ENCODE results near the gene CTBS.
"Not testable (repeated sequence)": the region's sequence is repeated elsewhere in the genome, so short reads cannot be mapped to it uniquely, and the experiment has no call there.

CTBS gene

DNA sequence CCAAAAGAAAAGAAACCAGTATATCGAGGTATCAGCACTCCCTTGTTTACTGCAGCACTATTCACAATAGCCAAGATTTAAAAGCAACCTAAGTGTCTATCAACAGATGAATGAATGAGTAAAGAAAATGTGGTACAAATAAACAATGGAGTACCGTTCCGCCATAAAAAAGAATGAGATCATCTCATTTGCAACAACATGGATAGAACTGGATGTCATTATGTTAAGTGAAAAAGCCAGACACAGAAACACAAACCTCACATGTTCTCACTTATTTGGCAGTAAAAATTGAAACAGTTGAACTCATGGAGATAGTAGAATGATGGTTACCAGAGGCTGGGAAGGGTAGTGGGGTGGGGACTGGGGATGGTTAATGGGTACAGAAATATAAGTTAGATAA is 63.6 kb downstream of the CTBS start:
- TF ChIP-seq, protein P1, sequence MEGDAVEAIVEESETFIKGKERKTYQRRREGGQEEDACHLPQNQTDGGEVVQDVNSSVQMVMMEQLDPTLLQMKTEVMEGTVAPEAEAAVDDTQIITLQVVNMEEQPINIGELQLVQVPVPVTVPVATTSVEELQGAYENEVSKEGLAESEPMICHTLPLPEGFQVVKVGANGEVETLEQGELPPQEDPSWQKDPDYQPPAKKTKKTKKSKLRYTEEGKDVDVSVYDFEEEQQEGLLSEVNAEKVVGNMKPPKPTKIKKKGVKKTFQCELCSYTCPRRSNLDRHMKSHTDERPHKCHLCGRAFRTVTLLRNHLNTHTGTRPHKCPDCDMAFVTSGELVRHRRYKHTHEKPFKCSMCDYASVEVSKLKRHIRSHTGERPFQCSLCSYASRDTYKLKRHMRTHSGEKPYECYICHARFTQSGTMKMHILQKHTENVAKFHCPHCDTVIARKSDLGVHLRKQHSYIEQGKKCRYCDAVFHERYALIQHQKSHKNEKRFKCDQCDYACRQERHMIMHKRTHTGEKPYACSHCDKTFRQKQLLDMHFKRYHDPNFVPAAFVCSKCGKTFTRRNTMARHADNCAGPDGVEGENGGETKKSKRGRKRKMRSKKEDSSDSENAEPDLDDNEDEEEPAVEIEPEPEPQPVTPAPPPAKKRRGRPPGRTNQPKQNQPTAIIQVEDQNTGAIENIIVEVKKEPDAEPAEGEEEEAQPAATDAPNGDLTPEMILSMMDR (conservative IDR thresholded peaks at IDR 0.05): no peak

DNA sequence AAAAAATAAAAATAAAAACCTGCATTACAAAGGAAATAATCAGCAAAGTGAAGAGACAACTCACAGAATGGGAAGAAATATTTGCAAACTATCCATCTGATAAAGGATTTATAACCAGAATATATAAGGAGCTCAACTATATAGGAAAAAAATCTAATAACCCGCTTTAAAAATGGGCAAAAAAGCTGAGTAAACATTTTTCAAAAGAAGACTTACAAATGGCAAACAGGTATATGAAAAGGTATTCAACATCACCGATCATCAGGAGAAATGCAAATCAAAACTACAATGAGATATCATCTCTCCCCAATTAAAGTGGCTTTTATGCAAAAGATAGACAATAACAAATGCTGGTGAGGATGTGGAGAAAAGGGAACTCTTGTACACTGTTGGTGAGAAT is 64.1 kb downstream of the CTBS start:
- no peak overlapping the region for H3K27ac ChIP-seq
- TF ChIP-seq, protein P1 (conservative IDR thresholded peaks at IDR 0.05): no peak

More for the DNA sequence above, 63.6 kb downstream of the CTBS start:
- H3K27ac ChIP-seq: no peak overlapping the region

DNA sequence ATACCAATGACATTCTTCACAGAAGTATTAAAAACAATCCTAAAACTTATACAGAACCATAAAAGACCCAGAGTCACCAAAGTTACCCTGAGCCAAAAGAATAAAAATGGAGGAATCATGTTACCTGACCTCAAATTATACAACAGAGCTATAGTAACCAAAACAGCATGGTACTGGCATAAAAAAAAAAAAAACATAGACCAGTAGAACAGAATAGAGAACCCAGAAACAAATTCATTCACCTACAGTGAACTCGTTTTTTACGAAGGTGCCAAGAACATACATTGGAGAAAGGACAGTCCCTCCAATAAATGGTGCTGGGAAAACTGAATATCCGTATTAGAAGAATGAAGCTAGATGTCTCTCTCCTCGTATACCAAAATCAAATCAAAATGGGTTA is 65.2 kb downstream of the CTBS start:
- TF ChIP-seq, protein P1 (conservative IDR thresholded peaks at IDR 0.05): no peak
- no peak overlapping the region for H3K27ac ChIP-seq

DNA sequence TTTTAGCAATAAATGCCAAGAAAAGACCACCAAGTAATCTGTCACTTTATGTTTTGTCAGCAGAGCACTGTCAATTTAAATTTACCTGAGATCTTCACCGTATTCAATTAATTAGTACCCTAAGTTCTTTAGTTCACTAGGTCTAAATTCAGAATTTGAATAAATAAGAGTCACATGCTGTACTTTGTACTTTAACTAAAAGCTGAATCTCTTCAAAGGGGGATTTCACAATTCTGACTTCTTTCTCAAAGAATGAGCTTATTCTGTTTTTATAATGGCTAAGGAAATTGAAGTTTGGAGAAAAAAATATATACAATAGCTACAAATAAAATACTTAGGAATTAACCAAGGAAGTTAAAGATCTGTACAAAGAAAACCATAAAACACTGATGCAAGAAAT is 65.7 kb downstream of the CTBS start:
- TF ChIP-seq, protein P1 (conservative IDR thresholded peaks at IDR 0.05): no peak
- H3K27ac ChIP-seq: no peak overlapping the region

DNA sequence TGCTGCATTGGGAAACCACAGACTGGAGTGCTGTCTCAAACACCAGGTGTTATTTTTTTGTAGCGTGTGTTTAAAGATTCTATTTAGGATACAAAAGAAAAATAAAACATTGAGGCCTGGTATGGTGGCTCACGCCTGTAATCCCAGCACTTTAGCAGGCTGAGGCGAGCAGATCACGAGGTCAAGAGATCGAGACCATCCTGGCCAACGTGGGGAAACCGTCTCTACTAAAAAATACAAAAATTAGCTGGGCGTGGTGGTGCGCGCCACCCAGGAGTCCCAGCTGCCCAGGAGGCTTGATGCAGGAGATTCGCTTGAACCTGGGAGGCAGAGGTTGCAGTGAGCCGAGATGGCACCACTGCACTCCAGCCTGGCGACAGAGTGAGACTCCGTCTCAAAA is 66.4 kb downstream of the CTBS start:
- not testable (repeated sequence) for H3K27ac ChIP-seq

DNA sequence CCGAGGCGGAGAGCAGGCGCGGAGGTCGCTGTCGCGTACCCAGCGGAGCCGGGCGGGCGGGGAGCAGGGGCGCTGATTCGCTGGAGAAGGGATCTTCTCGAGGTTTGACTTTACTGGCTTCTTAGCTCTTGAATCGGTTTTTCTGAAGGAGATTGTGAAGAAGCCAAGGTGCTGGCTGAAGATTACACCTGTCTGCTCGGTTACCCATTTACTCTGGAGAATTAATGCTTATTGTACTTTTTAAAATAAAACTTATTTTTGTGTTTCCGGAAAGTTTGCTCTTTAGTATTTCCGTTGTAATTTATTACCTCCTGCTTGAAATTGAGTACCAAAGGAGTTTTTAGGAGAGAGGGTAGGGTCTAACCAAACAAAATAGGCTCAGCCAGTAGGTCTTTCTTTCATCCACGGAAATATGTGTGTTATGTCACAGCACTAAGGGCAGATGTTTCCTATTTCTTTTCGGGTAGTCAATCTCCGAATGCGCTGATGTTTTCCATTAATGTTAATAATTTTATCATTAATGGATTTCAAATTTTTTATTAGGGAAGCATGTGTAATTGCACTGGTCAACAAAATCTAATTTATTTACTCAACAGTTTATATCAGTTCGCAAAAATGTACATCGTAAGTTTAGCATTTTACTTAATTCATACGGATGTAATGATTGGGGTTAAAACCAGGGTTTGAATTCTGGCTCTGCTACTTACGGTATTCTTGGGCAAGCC is 67.3 kb downstream of the CTBS start:
- TF ChIP-seq, protein P1 (conservative IDR thresholded peaks at IDR 0.05): no peak
- H3K27ac ChIP-seq: peak overlapping the region; percentile 88

DNA sequence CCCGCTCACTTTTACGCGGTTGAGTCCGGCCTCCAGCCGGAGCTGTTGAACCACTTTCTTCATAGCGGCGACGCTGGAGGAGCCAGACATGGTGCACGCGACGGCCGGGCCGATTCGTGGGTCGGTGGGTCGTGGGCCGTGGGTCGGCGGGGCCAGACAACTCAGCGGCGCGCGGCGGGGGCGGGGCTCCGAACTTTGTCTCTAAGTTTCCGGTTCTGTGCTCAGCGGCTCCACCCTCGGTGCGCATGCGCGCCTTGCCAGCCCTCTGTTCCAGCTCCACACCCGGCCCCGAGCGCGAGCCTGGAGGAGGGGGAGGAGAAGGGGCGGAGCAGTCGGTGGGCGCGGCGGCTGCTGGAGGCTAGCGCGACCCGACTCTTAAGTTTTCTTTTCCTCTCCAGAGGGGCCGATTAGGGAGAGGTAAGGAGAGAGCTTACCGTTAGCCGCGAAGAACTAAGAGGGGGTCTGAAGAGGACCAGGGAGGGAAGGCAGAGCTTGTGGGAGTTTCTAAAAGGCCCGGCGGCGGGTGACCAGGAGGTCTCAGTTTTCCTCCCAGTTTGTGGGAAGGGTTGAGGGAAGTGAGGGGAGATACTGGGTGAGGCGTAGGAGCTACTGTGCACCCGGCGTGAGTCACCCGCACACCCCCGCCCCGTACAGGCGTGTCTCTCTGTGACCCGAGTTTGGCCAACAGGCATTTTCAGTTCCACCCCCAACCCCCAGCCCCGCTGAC is 68.1 kb downstream of the CTBS start, which contains the start of the genes GNG5 and SPATA1:
GNG5 (minus strand) TSS at position 580 of the 727 bp plus-strand sequence; CDS start at position 90, 490 bp downstream.
SPATA1 (plus strand) TSS at position 385 of the 727 bp plus-strand sequence. CDS start 9,974 bp downstream, outside the sequence.
- TF ChIP-seq, protein P1 (conservative IDR thresholded peaks at IDR 0.05): no peak
- peak within 1 kb of the TSS; percentile 88 for H3K27ac ChIP-seq
